Measurements from ENCODE around the gene PTPRJ.

PTPRJ gene

GRCh38 chr11:48066881-48067800 lies 86.8 kb downstream of the PTPRJ start:
- no peak for DNase-seq (ENCODE audit: low read depth)

DNA sequence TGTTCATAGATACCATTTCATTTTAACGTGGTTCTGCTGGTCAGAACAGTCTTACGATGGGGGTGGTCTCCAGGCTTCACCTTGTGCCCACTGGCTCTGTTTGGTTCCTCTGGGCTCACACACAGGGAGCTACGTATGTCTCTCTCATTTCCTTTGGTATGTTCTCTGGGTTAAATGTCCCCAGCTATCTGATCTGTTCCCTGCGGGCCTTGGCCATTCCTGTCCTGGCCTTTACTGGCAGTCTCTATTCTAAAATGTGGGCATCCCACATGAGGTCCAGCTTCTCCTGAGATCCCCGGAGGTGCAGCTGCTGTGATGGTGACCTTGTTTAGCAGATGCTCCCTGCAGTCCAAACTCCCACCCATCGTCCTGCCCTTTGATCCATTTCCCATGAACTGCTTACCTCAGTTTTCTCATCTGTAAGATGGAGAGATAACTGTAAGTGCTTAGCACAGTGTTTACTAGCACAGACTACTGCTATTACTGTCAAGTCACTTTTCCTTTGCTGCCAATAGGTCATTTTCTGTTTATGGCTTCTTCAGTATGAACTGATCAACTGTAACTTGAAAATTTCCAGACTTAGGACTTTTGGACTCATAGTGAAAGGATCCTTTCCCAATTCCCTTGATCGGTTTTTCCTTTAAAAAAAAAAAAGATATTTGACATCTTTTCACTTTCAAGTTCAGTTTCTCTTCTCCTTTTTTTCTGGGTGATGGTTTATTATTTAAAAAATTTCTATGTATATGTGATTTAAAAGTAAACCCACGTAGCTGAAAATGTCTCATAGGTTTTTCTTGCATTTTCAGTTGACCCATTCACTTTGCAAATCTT lies 92.9 kb downstream of the PTPRJ start:
- DNase-seq (ENCODE audit: low read depth), result no peak

GRCh38 chr11:48074425-48075181 lies 94.2 kb downstream of the PTPRJ start:
- DNase-seq (ENCODE audit: low read depth), result no peak

- DNase-seq (ENCODE audit: low read depth), result no peak
These were observed 95.3 kb downstream of the PTPRJ start for GRCh38 chr11:48075637-48076036.

DNA sequence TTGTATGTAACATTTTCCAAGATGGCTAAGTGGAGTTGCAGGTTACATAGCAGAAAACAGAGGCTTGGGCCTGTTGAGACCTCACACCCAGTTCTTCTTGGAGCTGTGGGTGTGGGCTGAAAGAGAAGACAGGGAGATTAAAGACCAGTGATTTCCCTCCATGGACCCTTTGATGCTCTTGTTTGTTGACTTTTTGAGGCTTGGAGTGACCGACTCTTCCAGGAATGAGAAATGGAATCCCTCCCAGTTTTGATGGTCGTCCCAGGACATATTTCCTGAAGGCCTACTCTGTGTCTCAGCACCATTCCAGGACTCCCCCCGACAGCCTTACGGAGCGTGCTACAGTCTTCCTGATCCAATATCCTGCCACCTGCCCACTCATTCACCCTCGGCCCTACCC lies 96.9 kb downstream of the PTPRJ start:
- no peak for DNase-seq (ENCODE audit: low read depth)

GRCh38 chr11:48078689-48079088 lies 98.3 kb downstream of the PTPRJ start:
- DNase-seq (ENCODE audit: low read depth), result no peak

DNA sequence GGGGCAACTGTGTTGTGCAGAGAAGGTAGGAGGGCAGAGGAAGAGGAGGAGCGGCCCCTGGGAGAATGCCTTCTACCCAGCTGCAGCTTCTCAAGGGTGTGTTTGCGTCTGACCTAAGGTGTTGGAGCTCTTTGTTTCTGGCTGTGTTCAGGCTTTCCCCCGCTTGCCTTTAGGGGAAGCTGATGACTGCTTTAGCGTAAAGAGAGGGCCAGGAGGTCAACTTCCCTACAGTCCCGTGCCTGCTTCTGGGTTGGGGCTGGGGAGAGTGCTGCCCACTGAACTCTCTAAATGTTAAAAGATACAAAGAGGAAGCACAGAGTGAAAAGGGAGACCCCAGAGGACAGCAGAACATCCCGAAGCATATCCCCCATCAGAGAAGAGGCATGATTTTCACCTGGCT lies 99.2 kb downstream of the PTPRJ start:
- DNase-seq (ENCODE audit: low read depth), result no peak

GRCh38 chr11:48080301-48080861 lies 100.0 kb downstream of the PTPRJ start:
- DNase-seq (ENCODE audit: low read depth), result no peak

- no peak for DNase-seq (ENCODE audit: low read depth)
These were observed 101.0 kb downstream of the PTPRJ start for GRCh38 chr11:48081151-48082010.

DNA sequence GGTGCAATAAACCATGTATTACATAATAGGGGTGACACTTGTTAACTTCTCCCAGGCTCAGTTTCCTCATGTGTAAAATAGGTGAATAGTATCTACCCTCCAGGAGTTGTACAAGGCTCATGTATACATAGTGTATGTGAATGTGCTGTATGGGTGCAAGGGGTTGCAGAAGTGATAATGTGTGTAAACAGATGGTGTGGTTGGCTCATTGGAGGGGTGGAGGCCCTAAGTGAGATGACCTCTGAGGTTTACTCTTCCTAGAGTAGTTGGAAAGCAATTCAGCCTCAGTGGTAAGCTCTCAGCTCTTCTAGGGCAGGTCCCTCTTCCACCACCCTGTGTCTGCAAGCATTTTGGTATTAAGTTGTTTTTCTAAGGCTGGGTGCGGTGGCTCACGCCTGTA lies 102.4 kb downstream of the PTPRJ start:
- DNase-seq (ENCODE audit: low read depth), result no peak

DNA sequence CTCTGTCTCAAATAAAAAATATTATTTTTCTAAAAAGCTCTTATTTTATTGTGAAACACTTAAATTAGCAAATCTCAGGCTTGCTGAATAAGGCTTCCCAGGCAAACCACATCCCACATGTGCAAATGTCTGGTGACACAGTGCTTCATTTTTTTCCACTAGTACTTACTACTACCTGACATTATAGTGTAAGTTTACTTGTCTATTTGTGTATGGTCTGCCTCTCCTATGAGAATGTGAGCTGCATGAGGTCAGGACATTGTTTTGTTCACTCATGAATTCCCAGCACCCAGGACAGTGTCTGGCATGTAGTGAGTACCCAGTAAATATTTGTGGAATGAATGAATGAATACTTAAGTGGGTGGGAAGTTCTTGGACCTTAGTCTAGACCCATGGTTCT lies 103.1 kb downstream of the PTPRJ start:
- DNase-seq (ENCODE audit: low read depth), result no peak

GRCh38 chr11:48085688-48086087 lies 105.3 kb downstream of the PTPRJ start:
- DNase-seq (ENCODE audit: low read depth), result no peak

- no peak for DNase-seq (ENCODE audit: low read depth)
These were observed 107.1 kb downstream of the PTPRJ start for GRCh38 chr11:48087422-48087821.

- DNase-seq (ENCODE audit: low read depth), result no peak
These were observed 107.8 kb downstream of the PTPRJ start for GRCh38 chr11:48087974-48088681.

- no peak for DNase-seq (ENCODE audit: low read depth)
These were observed 108.3 kb downstream of the PTPRJ start for GRCh38 chr11:48088682-48089050.

DNA sequence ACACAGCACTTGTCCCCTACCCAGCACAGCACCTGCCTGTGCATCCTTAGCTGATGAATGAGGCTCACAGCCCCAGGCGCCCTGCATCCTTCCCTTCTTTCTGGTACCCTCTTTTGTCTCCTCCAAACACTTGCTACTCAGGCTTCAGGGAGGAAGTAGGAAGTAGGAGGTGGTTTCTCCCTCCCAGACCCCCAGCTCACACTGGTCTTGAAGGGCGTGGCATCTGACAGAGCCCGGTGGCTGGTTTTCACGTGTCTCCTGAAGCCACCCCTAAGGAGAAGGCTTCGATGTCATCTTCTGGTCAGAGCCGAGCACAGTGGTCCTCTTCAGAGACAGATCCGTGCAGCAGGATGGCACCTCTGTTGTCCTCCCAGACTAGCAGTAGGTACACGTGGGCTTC lies 109.8 kb downstream of the PTPRJ start:
- DNase-seq (ENCODE audit: low read depth), result no peak

DNA sequence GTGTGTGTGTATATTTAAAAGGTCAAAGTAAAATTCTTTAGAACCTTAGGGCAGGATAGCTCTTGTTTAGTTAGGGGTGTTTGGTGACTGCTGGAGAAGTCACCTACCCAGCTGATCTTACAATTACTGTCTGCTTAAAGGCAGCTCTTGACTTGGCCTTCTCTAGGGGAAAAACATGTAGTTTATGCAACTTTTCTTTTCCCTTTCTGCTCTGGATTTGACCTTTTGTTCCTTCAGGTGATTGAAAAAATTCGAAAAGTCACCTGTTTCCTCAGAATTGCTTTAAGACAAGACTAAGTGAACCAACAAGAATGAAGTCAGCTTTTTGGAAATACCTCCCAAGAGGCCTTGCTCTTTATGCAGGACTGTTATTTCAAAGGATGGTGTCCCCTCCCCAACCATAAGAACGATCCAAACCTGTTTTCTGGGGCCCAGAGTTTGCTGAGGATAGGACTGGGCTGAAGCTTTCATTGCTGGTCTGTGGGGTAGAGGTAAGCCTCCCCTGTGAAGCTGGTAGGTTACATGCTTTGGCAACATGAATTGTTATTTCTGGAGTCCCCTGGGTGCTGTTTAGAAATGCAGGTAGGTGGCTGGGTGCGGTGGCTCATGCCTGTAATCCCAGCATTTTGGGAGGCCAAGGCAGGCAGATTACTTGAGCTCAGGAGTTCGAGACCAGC lies 111.2 kb downstream of the PTPRJ start:
- DNase-seq (ENCODE audit: low read depth), result no peak

- DNase-seq (ENCODE audit: low read depth), result no peak
These were observed 113.0 kb downstream of the PTPRJ start for GRCh38 chr11:48093323-48093722.

DNA sequence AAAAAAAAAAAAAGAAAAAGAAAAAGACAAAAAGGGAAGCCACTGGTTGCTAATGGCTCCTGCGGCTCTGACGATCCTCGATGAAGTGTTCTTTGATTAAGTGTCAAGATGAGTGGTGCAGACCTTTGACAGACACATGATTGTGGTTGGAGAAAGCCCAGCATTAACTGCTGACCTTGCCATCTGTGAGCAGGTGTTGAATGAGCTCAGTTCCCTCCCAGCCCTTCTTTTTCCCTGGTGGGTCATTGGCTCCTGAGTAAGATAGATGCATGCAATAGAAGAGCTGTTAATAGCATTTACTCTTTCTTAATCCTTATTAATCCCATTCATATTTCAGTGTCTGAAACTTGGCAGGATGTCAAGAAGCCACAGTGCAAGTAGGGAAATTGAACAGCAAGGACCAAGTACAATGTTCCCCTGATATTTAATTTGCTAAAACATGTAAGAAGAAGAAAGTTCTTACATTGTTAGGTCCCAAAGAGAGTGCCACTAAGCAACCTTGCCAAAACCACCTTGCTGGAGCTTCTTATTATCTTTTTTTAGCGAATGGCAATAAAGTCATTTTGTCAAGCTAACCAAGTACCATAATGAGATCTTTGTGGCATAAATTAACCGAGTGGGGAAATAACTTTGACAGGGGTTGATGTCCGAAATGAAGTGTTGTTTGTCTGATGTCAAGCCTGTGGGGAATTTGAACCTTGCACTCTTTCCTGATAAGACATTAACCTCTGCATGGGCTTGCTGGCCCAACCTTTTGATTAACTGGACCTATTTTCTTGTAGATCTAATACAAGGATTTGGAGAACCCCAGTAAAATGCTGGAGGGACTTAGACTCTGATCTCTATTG lies 113.7 kb downstream of the PTPRJ start:
- DNase-seq (ENCODE audit: low read depth), result no peak

Data from T-helper 22 cell (primary cell).